ENCODE data around the gene ILF2. TPM values are rescaled to one million over a fixed set of nuclear protein-coding genes. Genes with fewer than 3 reads are reported as not detected.

ILF2 gene
- total RNA-seq, 1 experiment from 2014 or later = 420 TPM

DNA sequence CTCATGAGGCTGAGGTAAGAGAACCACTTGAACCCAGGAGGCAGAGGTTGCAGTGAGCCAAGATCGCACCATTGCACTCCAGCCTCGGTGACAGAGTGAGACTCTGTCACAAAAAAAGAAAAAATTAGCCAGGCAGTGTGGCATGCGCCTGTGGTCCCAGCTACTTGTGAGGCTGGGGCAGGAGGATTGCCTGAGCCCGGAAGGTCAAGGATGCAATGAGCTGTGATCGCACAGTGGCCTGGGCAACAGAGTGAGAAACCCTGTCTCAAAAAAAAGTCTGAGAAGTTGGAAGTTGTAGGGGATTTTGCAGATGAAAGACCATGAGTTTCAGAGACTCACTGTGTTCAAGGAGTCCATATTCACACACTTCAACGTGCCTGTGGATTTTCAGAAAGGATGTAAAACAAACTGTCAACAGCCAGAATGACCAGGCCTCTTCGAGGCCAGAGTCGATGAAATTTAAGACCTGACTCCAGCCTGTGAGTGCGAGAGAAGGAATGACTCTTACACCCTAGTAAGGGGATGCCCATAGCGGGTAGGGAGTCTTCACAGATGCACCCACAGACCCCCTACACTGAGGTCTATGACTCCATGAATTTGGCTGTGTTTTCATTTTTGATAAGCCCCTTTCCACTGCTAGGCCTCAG lies 45.7 kb downstream of the ILF2 start:
- intact Hi-C loops (cut with micrococcal nuclease; ENCODE audit: unreplicated experiment) = no loop called here
- Histone ChIP-seq H3K4me1 (ENCODE audit: insufficient read depth, low read length, poor library complexity, severe bottlenecking) (peaks cover 23% of the 10 kb centered on the region), H3K9me3 (ENCODE audit: low read depth, low read length, poor library complexity, severe bottlenecking) (no peaks in the 10 kb centered on the region), H3K4me3 (ENCODE audit: low read depth, low read length, poor library complexity, severe bottlenecking) (no peak overlapping the region), H3K36me3 (ENCODE audit: insufficient read depth, low read length, poor library complexity, severe bottlenecking) (no peaks in the 10 kb centered on the region), H3K27me3 (replicated peaks; ENCODE audit: insufficient read depth, low read depth, low read length, poor library complexity) (no peaks in the 10 kb centered on the region), H3K27ac (ENCODE audit: low read depth, low read length, poor library complexity, severe bottlenecking) (no peak overlapping the region)
- TF ChIP-seq EZH2 (IDR thresholded peaks at IDR 0.05; ENCODE audit: borderline replicate concordance, low read depth, low read length, poor library complexity, severe bottlenecking) = no peak
- TF ChIP-seq, protein P1, sequence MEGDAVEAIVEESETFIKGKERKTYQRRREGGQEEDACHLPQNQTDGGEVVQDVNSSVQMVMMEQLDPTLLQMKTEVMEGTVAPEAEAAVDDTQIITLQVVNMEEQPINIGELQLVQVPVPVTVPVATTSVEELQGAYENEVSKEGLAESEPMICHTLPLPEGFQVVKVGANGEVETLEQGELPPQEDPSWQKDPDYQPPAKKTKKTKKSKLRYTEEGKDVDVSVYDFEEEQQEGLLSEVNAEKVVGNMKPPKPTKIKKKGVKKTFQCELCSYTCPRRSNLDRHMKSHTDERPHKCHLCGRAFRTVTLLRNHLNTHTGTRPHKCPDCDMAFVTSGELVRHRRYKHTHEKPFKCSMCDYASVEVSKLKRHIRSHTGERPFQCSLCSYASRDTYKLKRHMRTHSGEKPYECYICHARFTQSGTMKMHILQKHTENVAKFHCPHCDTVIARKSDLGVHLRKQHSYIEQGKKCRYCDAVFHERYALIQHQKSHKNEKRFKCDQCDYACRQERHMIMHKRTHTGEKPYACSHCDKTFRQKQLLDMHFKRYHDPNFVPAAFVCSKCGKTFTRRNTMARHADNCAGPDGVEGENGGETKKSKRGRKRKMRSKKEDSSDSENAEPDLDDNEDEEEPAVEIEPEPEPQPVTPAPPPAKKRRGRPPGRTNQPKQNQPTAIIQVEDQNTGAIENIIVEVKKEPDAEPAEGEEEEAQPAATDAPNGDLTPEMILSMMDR (conservative IDR thresholded peaks at IDR 0.05; ENCODE audit: low read depth, low read length) = no peak
- CTCF ChIA-PET = no interaction called here
- DNase-seq (ENCODE audit: low spot score) = no peak
- POLR2A ChIA-PET (ENCODE audit: low non-redundant PET) = no interaction called here
- no TSS peak for BruUV-seq (replicated peaks)

DNA sequence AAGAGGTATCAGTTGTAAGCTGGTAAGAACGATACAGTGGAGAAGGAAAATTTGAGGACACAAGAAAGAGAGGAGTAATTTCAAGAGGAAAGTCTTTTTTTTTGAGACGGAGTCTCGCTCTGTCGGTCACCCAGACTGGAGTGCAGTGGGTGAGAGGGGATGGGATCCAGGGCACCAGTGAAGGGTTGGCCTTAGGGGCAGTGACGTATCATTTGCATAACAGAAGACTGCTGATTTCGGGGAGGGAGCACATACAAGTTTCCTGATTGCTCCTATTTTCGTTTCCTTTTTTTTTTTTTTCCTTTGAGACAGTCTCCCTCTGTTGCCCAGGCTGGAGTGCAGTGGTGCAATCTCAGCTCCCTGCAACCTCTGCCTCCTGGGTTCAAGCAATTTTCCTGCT lies 47.7 kb downstream of the ILF2 start:
- POLR2A ChIA-PET (ENCODE audit: low non-redundant PET) = no interaction called here
- H3K4me1 ChIP-seq (ENCODE audit: insufficient read depth, low read length, poor library complexity, severe bottlenecking) = peaks cover 15% of the 10 kb centered on the region
- H3K36me3 ChIP-seq (ENCODE audit: insufficient read depth, low read length, poor library complexity, severe bottlenecking) = no peaks in the 10 kb centered on the region
- H3K27me3 ChIP-seq (replicated peaks; ENCODE audit: insufficient read depth, low read depth, low read length, poor library complexity) = no peaks in the 10 kb centered on the region
- no peak overlapping the region for H3K4me3 ChIP-seq (ENCODE audit: low read depth, low read length, poor library complexity, severe bottlenecking)
- H3K27ac ChIP-seq (ENCODE audit: low read depth, low read length, poor library complexity, severe bottlenecking) = no peak overlapping the region
- BruUV-seq (replicated peaks) = no TSS peak
- no peaks in the 10 kb centered on the region for H3K9me3 ChIP-seq (ENCODE audit: low read depth, low read length, poor library complexity, severe bottlenecking)
- DNase-seq (ENCODE audit: low spot score) = no peak
- CTCF ChIA-PET = interaction anchor here (0.7 kb wide), 1 partner anchor 69 kb away, joined by 5 read pairs; no protein-coding TSS in a partner anchor
- intact Hi-C loops (cut with micrococcal nuclease; ENCODE audit: unreplicated experiment) = no loop called here
- TF ChIP-seq, protein P1 (conservative IDR thresholded peaks at IDR 0.05; ENCODE audit: low read depth, low read length) = no peak
- TF ChIP-seq EZH2 (IDR thresholded peaks at IDR 0.05; ENCODE audit: borderline replicate concordance, low read depth, low read length, poor library complexity, severe bottlenecking) = no peak

DNA sequence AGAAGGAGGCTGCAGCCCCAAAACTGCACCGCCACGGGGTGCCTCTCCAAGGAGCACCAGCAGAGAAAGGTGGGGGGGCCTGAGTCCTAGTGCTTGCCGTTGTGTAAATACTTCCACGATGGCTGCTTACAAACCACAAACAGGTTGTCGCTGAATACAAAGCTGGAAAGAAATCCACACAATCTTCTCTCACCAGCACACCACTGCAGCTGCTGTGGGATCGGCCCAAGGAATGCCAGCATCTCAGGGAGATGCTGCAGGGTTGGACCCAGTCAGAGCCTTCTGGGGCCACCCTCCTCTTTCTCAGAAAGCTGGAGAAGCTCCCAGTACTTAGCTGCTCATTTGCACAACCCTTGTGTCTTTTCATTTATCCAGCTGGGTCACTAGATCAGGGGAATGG lies 51.6 kb downstream of the ILF2 start:
- CTCF ChIA-PET = interaction anchor here (0.7 kb wide), 1 partner anchor 86 kb away, joined by 4 read pairs; no protein-coding TSS in a partner anchor
- TF ChIP-seq, protein P1 (conservative IDR thresholded peaks at IDR 0.05; ENCODE audit: low read depth, low read length) = no peak
- no peak for TF ChIP-seq EZH2 (IDR thresholded peaks at IDR 0.05; ENCODE audit: borderline replicate concordance, low read depth, low read length, poor library complexity, severe bottlenecking)
- no TSS peak for BruUV-seq (replicated peaks)
- Histone ChIP-seq H3K27ac (ENCODE audit: low read depth, low read length, poor library complexity, severe bottlenecking) (no peak overlapping the region), H3K36me3 (ENCODE audit: insufficient read depth, low read length, poor library complexity, severe bottlenecking) (no peaks in the 10 kb centered on the region), H3K27me3 (replicated peaks; ENCODE audit: insufficient read depth, low read depth, low read length, poor library complexity) (no peaks in the 10 kb centered on the region), H3K9me3 (ENCODE audit: low read depth, low read length, poor library complexity, severe bottlenecking) (no peaks in the 10 kb centered on the region), H3K4me3 (ENCODE audit: low read depth, low read length, poor library complexity, severe bottlenecking) (no peak overlapping the region), H3K4me1 (ENCODE audit: insufficient read depth, low read length, poor library complexity, severe bottlenecking) (no peaks in the 10 kb centered on the region)
- DNase-seq (ENCODE audit: low spot score) = no peak
- intact Hi-C loops (cut with micrococcal nuclease; ENCODE audit: unreplicated experiment) = no loop called here
- POLR2A ChIA-PET (ENCODE audit: low non-redundant PET) = interaction anchor here (0.7 to 1.3 kb wide), 2 partner anchors 14 to 15 kb away, joined by 3 to 7 read pairs; partner anchors contain the start of gene CHTOP

Data from A673 (cell line).